Keratinocyte (primary cell): ENCODE data around the gene NPAS3. TPM values are rescaled to one million over a fixed set of nuclear protein-coding genes. Genes with fewer than 3 reads are reported as not detected.

Experiments
- DNase-seq: peaks from one replicate; pipeline ENCODE4 v3.0.0-alpha.2; 2011; ENCODE audit warnings: low read depth, missing footprints, low spot score
- FAIRE-seq: peaks from 2 replicates; lab custom pipeline; 2011; peaks lifted over from hg19 to GRCh38; lab: Jason Lieb, UNC
- H2AFZ ChIP-seq: 2 replicates; pipeline ENCODE4 v1.6.0; 2012; ENCODE audit warnings: low read length, control low read depth, inconsistent platforms; ENCODE audit not compliant: control insufficient read depth
- H3K27ac ChIP-seq: 2 replicates; pipeline ENCODE4 v1.5.1; 2011; ENCODE audit warnings: low read length; ENCODE audit not compliant: control insufficient read depth, insufficient read depth
- H3K27me3 ChIP-seq: 3 replicates; pipeline ENCODE4 v1.6.0; 2011; ENCODE audit warnings: low read length; ENCODE audit not compliant: control insufficient read depth, insufficient read depth; ENCODE audit errors: extremely low read depth
- H3K36me3 ChIP-seq, 2 experiments: 2 replicates in 1 of 2; 3 replicates in 1 of 2; pipeline ENCODE4 v1.5.1; 2011; ENCODE audit warnings: low read length in 2 of 2, mild to moderate bottlenecking in 1 of 2; ENCODE audit not compliant: control insufficient read depth in 2 of 2, insufficient read depth in 2 of 2; ENCODE audit errors: extremely low read depth in 1 of 2
- H3K4me1 ChIP-seq: 3 replicates; pipeline ENCODE4 v1.5.1; 2011; ENCODE audit warnings: low read length; ENCODE audit not compliant: control insufficient read depth, insufficient read depth; ENCODE audit errors: extremely low read depth
- H3K4me2 ChIP-seq: 3 replicates; pipeline ENCODE4 v1.6.0; 2011; ENCODE audit warnings: low read depth, low read length; ENCODE audit not compliant: control insufficient read depth, insufficient read depth; ENCODE audit errors: extremely low read depth
- H3K4me3 ChIP-seq, 3 experiments: fragments of 200-600 bp in 1 of 3; sonication (generic) in 1 of 3; 2 replicates in 2 of 3; 3 replicates in 1 of 3; pipeline ENCODE4 v1.5.1; 2011 to 2016; ENCODE audit warnings: low read length in 3 of 3, mild to moderate bottlenecking in 3 of 3, control low read depth in 2 of 3, inconsistent platforms in 1 of 3, low read depth in 1 of 3, mixed read lengths in 1 of 3, mixed run types in 1 of 3, moderate library complexity in 1 of 3; ENCODE audit not compliant: control insufficient read depth in 2 of 3, insufficient read depth in 2 of 3; ENCODE audit errors: extremely low read depth in 1 of 3
- H3K79me2 ChIP-seq: 2 replicates; pipeline ENCODE4 v1.6.0; 2012; ENCODE audit warnings: low read length; ENCODE audit not compliant: control insufficient read depth, insufficient read depth
- H3K9ac ChIP-seq: 3 replicates; pipeline ENCODE4 v1.6.0; 2011; ENCODE audit warnings: low read length; ENCODE audit not compliant: control insufficient read depth, insufficient read depth; ENCODE audit errors: extremely low read depth
- H3K9me1 ChIP-seq: 3 replicates; pipeline ENCODE4 v1.6.0; 2011; ENCODE audit warnings: low read length; ENCODE audit not compliant: control insufficient read depth, insufficient read depth; ENCODE audit errors: extremely low read depth
- H3K9me3 ChIP-seq: 2 replicates; pipeline ENCODE4 v1.5.1; 2012; ENCODE audit warnings: low read depth, low read length; ENCODE audit not compliant: control insufficient read depth
- H4K20me1 ChIP-seq: 3 replicates; pipeline ENCODE4 v1.6.0; 2011; ENCODE audit warnings: low read length; ENCODE audit not compliant: control insufficient read depth, insufficient read depth; ENCODE audit errors: extremely low read depth
- EZH2 ChIP-seq: IDR thresholded peaks from one replicate; pipeline ENCODE4 v1.6.1; 2012; ENCODE audit warnings: inconsistent platforms, mild to moderate bottlenecking, low read length, moderate library complexity
- dilution Hi-C: fragments of 300-500 bp; cut with MboI; formaldehyde crosslinking; loops from one replicate; pipeline ENCODE4 v1.7.0; 2020; ENCODE audit warnings: low sequenced_read_pairs; ENCODE audit not compliant: extremely low pct_ligation_motif_present
- polyA plus RNA-seq, 5 experiments: library from polyadenylated mRNA; depleted of rRNA in 3 of 5; stranded (reverse) in 3 of 5; stranded (forward) in 1 of 5; unstranded in 1 of 5; fragments of >200 nt; gene quantifications; 1 replicate in 1 of 5; 2 replicates in 3 of 5; 3 replicates in 1 of 5; pipeline versions ENCODE4 v1.2.1 to v1.2.3, GENCODE V29; 2011 to 2012; ENCODE audit warnings: missing spikeins in 2 of 5, low read depth in 1 of 5, low replicate concordance in 1 of 5
- TF ChIP-seq, protein P1 (sequence below), 3 experiments: IDR thresholded peaks in 1 of 3; conservative IDR thresholded peaks in 1 of 3; optimal IDR thresholded peaks in 1 of 3; 2 replicates in 2 of 3; 3 replicates in 1 of 3; pipeline versions ENCODE3 to v1.5.1; 2011; ENCODE audit warnings: low read length in 3 of 3, mild to moderate bottlenecking in 3 of 3, moderate library complexity in 2 of 3, control low read depth in 1 of 3, inconsistent platforms in 1 of 3; ENCODE audit not compliant: insufficient read depth in 2 of 3; ENCODE audit errors: extremely low read depth in 1 of 3

The NPAS3 gene
- polyA plus RNA-seq, 1 donor (not counting 4 experiments of a cell fraction or from before 2014, with no cell fraction given) = 0.07 TPM

DNA sequence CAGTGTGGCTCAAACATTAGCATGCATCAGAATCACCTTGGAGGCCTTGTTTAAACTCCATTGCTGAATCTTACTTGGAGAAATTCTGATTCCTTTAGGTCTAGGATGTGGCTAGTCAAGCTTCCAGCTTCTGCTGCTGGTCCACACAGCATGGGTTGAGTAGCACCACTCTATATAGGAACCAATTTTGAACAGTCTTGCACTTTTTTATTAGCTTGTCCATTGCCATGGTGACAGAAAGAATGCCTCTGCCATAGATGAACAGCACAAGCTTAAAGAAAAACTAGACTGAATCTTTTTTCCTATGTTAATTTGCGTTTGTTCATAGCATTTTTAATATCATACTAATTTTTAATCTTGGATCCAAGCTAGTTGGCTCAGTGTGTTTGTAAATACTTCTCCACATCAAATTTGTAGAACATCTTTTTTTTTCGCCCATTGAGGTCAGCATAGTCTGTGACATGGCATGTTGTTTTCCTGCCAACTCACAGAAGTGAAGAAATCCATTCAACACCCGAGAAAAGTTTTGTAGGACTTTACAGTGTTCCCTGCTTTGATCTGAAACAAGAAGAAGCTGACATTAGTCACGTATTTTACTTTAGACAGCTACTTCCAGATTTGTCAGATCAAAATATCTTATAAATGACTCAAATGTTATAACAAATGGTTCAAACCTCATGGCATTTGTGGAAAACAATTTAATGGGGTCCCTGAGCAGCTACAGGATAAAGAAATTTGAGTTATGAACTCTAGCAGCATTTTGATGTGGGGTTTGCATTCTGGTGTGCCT, 573.4 kb downstream of the NPAS3 start:
- Histone ChIP-seq H3K4me1 (peaks cover 6% of the 10 kb centered on the region), H3K9ac (no peak overlapping the region), H2AFZ (no peak overlapping the region), H3K79me2 (no peaks in the 10 kb centered on the region), H3K4me3 (no peak overlapping the region), H3K36me3 (no peaks in the 10 kb centered on the region), H4K20me1 (no peaks in the 10 kb centered on the region), H3K9me3 (no peaks in the 10 kb centered on the region), H3K27ac (no peak overlapping the region), H3K27me3 (no peaks in the 10 kb centered on the region), H3K9me1 (no peaks in the 10 kb centered on the region), H3K4me2 (no peak overlapping the region)
- dilution Hi-C loops = no loop called here
- TF ChIP-seq, protein P1, sequence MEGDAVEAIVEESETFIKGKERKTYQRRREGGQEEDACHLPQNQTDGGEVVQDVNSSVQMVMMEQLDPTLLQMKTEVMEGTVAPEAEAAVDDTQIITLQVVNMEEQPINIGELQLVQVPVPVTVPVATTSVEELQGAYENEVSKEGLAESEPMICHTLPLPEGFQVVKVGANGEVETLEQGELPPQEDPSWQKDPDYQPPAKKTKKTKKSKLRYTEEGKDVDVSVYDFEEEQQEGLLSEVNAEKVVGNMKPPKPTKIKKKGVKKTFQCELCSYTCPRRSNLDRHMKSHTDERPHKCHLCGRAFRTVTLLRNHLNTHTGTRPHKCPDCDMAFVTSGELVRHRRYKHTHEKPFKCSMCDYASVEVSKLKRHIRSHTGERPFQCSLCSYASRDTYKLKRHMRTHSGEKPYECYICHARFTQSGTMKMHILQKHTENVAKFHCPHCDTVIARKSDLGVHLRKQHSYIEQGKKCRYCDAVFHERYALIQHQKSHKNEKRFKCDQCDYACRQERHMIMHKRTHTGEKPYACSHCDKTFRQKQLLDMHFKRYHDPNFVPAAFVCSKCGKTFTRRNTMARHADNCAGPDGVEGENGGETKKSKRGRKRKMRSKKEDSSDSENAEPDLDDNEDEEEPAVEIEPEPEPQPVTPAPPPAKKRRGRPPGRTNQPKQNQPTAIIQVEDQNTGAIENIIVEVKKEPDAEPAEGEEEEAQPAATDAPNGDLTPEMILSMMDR (optimal IDR thresholded peaks at IDR 0.05 in 1 of 3, IDR thresholded peaks at IDR 0.05 in 1 of 3, conservative IDR thresholded peaks at IDR 0.05 in 1 of 3; ENCODE audit: extremely low read depth in 1 of 3, insufficient read depth in 2 of 3, low read length in 3 of 3) = no peak
- no peak for TF ChIP-seq EZH2
- no peak for DNase-seq
- no peak for FAIRE-seq

DNA sequence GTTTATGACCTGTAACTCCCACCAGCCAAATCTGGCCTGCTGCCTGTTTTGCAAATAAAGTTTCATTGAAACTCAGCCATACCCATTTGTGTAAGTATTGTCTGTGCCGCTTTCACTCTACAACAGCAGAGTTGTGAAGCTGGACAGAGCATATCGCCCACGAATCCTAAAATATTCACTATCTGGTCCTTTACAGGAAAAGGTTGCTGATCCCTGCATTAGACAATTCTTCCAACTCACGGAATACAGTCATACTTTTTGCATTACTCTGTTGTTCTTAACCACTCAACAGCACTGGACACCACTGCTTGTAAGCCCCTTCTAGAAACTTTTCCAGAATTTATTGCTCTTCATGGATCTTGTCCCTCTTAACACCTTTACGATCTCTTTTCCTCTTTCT, 576.8 kb downstream of the NPAS3 start:
- DNase-seq (no peak), FAIRE-seq (no peak)
- no peaks in the 10 kb centered on the region for H3K27me3 ChIP-seq
- dilution Hi-C loops = no loop called here
- H3K9ac ChIP-seq = no peak overlapping the region
- H2AFZ ChIP-seq = no peak overlapping the region
- no peaks in the 10 kb centered on the region for H3K9me3 ChIP-seq
- H4K20me1 ChIP-seq = no peaks in the 10 kb centered on the region
- no peaks in the 10 kb centered on the region for H3K9me1 ChIP-seq
- TF ChIP-seq, protein P1 (optimal IDR thresholded peaks at IDR 0.05 in 1 of 3, IDR thresholded peaks at IDR 0.05 in 1 of 3, conservative IDR thresholded peaks at IDR 0.05 in 1 of 3; ENCODE audit: extremely low read depth in 1 of 3, insufficient read depth in 2 of 3, low read length in 3 of 3) = no peak
- TF ChIP-seq EZH2 = no peak
- H3K4me3 ChIP-seq = no peak overlapping the region
- H3K4me1 ChIP-seq = peaks cover 6% of the 10 kb centered on the region
- no peaks in the 10 kb centered on the region for H3K79me2 ChIP-seq
- H3K4me2 ChIP-seq = no peak overlapping the region
- H3K27ac ChIP-seq = no peak overlapping the region
- no peaks in the 10 kb centered on the region for H3K36me3 ChIP-seq
